ENCODE results near the gene ZNF638.

ZNF638 gene

DNA sequence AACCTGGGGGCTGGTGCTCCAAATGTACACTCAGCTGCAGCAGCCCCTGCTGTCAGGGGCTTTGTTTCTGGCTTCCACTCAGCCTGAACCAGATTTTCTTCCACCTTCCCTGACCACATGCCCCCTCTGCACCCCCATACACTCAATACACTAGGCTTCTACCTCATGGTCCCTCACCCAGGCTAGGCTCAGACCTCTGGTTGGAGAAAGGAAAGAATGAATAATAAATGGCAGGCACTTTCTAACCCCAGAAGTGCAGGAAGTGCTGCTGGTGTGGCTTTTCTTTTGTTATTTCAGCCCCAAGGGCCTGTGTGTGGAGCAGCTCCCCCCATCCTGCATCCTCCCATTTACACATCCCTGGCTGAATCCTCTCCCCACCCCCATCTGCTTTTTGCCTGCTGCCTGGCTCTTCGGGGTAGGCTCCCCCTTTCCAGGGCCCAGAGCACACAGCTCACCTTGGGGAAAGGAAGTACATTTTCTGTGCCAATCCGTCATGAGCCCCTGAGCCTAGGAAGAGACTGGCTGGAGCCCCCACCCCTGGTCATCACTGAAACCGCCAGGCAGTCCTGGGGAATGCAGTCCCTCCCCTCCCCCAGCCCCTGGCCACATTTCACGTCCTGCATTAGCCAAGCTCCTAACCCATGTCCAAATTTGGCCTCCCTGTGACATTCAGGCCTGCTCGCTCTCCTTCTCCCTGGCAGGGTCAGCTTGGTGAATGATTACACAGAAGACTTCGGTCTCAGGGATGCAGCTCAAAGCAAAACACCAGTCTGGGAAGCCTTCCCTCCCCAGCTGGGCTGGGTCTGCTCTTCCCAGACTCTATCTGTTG lies 124.4 kb downstream of the ZNF638 start:
- no peak for DNase-seq (ENCODE audit: low spot score)

DNA sequence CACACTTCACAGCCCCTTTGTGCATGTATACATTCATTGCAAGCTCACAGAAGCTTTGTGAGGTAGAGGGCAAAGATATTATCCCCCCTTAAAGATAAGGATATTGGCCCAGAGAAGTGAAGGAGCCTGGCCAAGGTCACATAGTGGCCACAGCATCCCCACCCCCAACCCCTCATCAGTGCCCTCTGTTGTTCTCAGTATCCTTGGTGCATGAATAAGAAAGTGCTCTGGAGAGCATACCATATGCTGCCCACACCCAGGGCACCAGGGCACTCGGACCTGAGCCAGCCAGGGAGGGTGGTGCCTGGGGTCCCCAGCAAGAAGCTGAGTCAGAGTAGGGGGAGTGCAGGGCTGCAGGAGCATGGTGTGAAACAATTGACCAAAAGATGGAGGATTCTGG lies 125.0 kb downstream of the ZNF638 start:
- DNase-seq (ENCODE audit: low spot score) = no peak

DNA sequence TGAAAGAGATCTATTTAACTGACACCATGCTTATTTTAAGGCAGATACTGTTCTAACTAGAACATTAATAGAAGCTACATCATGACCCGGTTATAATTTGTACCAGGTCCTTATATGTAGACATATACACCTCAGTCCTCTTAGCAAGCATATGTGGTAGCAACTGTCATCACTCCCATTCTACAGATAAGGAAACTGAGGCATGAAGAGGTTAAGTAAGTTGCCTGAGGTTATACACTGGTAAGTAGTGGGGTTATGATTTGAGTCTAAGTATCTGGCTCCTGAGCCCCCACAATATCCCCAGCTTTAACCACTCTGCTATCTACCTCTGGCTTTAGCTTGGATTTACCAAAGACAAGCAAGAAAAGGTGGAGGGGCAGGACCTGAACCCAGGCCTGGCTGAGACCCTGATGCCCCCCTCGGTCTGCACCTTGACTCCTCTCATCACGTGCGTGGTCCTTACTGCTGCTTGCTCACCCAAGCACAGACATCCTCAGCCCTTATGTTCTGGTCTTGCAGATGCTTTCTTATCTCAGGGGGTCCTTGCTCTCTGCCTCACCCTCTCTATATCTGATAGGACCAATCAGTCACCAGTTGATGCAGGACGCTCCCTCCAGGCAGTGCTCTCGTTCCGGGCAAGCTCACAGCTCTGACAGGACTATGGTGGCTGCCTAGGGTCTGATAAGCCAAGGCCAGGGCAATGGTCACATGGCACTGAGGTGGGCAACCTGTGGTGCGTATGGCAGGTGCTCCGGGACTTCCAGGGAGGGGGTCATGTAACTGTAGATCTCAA lies 125.7 kb downstream of the ZNF638 start:
- DNase-seq (ENCODE audit: low spot score) = no peak

DNA sequence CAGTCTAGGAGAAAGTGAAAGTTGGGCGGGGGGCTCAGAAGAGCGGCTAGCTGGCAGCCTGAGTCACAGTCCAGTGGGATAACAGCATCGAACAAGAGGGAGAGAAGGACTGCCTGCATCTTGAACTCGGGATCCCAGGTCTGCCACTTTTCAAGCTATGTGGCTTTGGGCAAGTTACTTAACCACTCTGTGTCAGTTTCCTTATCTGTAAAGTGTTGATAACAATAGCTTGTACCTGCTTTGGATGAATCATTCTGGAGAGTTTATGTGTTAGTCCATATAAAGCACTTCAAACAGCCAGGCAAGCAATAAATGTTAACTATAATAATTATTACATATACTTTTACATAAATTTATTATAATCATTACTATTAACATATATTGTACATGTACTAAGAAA lies 126.3 kb downstream of the ZNF638 start:
- no peak for DNase-seq (ENCODE audit: low spot score)

DNA sequence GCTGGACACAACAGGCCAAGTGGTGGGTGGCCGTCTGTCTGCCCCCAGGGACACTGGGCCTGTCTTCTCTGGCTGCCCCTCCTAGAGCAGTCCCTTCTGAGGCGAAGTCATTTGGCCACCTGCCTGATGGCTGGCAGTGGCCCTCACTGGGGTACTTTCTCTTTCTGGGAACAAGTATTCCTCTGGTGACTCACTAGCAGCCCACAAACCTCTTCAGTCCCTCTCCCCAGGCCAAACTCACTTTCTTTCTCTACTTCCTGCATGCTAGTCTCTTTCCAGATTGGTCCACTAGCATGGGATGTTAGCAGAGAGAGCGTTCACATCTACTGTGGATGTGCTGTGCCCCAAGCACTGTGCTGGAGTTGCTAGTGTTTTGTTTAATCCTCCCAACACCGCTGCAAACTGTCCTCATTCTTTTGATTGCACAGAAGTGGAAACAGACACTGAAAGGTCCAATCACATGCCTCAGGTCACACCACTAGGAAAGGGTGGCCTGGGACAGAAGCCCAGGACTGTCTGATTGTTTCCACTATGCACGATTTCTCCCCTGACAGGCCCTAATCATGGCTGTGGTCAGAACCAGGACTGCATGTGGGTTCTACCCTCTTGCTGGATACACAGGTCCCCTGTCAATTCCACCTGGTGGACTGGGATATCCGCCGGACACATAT lies 127.0 kb downstream of the ZNF638 start:
- no peak for DNase-seq (ENCODE audit: low spot score)

DNA sequence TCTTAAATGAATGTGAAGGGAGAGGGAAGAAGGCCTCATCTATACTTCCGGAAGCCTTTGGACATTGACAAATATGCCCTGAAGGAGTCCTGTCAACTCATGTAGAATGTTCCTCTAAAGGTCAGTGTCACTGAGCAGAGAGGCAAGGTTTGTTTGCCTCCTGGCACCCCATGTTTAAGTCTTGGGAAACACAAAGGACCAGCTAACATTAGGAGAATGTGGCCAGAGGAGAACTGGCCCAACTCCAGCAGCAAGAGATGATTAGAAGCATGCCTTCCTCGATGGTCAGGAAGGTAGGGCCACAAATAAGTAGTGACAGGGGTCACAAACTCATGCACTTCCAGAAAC lies 127.5 kb downstream of the ZNF638 start:
- no peak for DNase-seq (ENCODE audit: low spot score)

DNA sequence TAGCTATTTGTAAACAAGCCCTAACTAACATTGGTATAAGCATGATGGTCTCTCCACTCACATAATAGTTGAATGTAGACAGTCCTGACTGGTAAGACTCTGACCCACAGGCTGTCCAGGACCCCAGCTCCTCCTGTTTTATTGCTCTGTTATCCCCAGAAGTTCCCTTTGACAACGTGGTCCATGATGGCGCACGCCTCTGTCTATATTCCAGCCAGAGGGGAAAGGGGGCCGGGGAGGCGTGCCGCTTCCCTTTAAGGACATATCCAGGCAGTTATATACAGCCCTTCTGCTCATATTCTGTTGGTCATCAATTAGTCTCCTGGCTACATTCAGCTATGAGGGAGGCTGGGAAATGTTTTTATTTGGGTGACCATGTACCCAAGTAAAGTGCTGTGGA lies 128.5 kb downstream of the ZNF638 start:
- no peak for DNase-seq (ENCODE audit: low spot score)

DNA sequence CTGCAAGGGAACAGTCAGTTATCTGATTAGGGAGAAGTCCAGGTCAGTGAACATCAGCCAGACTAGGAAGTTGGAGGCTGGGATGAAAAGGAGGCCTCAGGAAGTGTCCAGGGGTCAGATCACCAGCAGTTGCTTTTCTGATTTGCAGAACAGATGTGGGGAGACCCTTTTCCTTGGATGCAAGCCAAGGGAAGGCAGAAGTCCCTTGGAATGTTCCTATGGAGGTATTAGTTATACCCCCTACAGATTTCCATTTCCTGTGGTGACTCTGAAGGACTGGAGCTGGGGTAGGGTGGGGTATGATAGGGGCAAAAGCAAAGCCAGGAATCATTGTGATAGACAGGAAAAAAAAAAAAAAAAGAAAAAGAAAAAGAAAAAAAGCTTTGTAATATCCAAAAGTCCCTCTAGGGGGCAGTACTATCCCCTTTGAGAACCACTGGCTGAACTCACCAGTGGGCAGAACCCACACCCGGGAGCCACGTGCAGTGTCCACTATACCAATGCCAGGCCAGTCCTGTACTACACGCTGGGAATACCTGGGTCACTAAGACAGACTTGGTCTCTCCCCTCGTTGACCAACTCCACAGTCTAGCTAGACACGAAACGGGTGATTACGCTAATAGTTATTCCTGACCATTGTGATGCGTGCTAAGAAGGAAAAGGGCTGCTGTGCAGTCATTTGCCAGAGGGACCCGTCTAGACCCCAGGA lies 129.2 kb downstream of the ZNF638 start:
- peak; percentile 73 for DNase-seq (ENCODE audit: low spot score)

DNA sequence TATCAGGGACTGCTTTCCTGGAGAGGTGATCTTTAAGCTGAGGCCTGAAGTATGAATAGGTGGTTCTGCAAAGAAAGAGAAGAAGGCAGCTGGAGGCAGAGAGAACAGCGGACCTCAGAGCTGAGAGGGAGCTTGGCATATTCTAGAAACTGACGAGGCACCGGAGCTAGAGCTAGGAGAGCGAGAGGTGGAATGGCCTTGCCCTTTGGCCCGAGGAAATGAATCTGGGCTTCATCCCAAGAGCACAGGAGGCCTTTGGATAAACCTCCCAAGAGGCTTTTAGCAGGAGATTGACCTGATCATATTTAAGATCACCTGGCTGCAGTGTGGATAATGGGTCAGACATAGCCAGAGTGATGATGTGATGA lies 129.7 kb downstream of the ZNF638 start:
- DNase-seq (ENCODE audit: low spot score) = no peak

DNA sequence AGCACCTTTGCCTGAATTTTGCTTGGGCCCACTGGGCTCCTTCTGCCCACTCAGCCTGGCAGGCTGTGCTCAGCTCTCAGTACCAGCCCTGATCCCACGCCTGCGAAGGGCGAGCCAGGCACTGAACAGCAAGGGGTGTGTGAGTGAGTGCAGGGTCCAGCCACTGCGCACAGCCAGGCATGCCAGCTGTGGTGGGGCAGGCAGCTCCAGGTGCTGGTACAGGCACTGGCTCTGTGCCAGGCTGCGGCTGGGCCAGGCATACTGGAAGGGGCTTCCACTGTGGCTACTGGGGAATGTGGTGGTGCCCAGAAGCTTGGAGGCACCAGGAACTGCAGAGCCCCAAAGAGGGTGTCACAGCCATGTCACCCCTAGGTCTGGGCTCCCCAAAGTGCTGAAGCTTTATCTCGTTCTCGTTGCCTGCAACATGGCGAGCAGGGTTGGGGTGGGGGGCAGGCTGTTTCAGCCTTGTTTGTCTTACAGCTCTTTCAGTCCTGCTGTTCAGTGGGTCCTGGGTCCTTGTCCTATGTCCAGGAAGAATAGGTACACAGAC lies 130.5 kb downstream of the ZNF638 start:
- no peak for DNase-seq (ENCODE audit: low spot score)

DNA sequence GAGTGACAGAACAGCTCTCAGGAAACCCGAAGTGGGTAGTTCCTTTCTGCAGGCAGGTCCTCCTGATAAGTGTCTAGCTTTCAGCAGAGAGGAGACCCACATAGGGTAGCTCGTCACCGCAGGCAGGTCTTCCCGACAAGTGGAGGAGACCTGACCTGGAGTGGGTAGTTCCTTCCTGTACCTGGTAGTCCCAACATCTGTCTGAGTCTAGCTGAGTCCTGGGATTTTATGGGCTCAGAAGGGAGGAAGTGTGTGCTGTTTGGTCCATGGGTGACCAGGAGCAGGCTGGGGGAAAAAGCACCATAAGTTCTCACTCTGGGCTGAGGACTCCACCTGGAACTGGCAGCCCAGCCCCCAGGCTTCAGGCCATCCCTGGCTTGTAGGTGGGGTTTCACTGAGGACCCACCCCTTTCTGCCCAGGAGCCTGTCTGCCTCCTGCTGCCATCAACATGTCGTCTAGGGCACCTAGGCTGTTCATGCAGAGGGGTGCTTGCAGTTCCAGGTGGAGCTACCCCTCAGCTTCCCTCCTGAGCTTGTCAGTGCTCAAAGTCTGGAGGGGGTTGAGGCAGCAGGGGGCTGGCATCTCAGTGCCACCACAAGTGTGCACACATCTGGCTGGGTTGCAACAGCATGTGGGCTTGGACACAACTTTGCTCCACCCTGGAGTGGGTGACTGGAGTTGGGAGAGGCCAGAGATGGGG lies 131.2 kb downstream of the ZNF638 start:
- no peak for DNase-seq (ENCODE audit: low spot score)

DNA sequence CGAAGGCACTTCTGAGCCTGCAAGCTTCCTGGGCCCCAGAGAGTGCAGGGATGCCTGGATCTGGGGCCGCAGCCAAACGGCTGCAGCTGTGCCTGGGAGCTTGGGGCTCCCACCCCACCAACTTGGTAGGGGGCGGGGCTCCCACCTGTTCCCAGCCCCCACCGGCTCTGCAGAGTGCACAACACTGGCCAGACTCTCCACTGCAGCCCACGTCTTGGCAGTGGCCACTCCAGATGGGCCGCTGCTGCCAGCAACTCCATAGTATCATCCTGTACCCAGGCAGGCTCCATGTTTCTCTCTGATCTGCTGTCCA lies 131.7 kb downstream of the ZNF638 start:
- DNase-seq (ENCODE audit: low spot score) = no peak

DNA sequence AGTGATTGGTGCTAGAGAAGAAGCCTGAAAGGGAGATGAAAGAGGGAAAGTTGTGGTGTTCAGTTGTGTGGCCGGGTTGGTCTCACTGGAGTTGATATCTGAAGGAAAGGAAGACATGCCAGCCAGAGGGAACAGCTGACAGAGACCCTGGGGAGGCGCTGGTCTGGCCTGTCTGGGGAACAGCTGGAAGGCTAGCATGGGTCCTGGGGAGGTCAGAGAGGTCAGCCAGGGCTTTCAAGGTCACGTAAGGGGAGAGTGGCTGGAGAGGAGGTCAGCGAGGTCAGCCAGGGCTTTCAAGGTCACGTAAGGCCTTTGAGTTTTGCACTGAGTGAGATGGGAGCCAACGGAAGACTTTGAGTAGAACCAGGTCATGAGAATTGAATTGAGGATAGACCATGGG lies 132.8 kb downstream of the ZNF638 start:
- DNase-seq (ENCODE audit: low spot score) = no peak

DNA sequence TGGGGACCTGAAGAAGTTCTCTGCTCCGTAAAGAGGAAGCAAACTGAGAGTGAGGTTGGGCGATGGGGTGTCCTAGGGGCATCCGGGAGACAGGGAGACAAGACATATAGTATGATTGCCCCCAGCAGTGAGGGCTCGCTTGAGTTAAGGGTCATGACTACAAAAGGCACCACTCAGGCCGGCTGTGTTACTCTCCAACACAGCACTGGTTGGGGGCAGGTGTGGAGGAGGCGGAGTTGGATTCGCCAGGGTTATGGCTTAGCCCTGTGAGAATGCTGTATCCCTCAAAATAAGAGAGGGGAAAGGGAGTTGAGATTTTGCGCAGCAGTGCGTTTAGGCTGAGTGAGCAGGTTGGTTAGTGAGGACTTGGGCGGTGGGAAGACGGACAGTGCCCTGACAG lies 133.8 kb downstream of the ZNF638 start:
- DNase-seq (ENCODE audit: low spot score) = no peak

DNA sequence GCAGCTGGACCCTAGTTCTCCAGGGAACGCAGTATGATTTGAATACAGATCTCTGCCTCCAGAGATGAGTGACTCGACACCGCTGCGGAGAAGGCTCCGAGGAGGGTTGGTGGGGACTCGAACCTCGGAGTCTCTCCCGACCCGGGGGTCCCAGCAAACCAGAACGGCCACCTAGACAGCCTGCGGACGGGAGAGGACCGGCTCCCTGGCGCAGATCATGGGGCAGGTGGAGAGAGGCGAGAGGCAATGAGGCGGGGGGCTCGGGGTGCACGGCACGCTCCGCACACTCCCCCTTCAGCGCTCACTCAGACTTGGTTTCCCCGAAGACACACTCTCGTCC lies 134.3 kb downstream of the ZNF638 start:
- DNase-seq (ENCODE audit: low spot score) = no peak

DNA sequence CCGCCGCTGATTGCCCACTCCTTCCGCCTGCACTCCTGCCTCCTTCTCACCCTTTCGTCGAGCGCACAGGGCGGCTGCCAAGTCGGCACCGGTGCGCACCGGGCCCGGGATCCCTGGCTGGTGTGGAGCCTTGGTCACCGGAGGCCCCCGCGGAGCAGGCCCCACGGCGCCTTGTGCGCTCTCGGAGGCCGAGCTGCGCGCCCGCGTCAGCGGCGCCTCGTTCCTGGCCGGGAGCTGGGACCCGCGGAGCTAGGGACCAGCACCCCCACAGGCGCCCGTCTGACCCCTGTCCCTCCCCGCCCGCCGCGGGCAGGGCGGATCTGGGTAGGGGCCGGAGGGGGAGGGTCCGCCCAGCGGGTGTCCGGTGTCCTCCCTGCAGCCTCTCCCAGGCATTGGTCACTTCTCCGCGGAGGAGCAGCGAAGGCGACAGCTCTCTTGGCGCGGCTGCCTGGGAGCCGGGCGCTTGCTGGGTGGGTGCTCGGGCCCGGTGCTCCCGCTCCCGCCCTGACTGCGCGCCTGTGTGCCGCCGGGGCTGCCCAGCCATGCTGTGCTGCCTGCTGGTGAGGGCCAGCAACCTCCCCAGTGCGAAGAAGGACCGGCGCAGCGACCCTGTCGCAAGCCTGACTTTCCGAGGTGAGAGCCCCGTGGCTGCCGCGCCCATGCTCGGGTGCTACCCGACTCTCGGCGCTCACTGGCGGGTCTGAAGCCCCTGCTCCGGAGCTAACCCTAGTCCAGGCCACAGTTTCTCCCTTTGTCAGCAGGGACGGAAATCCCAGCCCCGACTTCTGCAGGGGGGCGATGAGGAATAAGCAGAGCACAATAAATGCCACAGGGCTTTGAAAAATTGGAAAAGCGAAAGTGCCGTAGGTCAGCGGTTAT lies 135.0 kb downstream of the ZNF638 start:
- peak; percentile 80 for DNase-seq (ENCODE audit: low spot score)

DNA sequence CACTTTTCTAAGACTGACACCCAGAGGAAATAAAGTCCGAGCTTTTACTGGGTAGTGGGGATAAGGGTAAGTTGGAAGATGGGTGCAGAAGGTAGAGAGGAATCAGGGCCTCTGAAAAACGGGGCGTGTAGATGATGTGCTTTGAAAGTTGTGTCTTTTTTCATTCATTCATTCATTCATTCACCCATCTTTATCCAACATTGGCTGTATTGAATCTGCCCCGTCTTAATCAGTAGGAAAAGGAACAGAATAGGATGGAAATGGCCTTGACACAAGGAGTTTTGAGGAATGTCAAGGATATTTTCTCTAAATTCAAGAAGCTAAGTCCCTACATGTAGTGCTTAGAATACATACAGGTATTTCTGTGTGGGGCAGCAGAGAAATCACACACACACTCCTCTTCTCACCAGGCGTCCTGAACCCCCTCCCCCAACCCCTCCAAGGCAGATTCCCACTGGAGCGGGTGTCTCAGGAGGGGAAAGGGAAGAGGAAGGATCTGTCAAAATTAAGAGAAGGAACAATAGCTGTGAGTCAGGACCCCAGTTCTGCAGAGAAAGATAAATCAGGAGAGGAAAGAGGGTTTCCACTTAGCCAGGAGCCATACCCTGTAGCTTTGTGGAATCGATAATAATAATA lies 135.7 kb downstream of the ZNF638 start:
- no peak for DNase-seq (ENCODE audit: low spot score)

DNA sequence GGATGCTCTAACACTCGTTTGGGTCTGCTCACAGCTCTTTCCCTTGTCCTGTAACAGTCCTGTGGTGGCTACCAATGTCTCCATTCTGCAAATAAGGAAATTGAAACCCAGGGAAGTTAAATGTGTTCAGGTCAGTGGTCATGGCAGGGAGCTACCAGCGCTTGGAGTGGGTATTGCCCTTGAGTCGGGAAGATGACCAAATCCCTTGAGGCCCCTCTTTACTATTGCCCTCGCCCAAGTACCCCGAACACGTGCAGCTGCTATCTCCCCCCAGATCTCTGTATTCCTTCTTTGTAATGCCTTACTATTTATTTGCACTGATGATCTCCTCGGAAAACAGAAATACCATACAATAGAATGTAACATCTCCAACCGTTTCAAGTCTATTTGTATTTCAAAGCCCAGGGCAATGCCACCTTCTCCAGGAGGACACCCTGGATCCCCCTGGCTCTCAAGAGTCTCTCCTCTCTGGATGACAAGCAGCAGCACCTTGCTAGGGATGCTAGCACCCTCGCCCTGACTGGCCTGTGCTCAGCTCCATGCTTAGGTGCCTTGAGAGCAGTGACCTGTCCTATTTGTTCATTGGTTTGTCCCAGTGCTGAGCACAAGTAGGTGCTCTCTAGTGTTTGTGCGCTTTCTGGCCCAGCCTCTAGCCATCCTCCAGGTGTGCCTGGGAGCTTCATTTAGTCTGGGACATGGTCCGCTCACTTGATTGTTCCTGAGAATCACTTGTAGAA lies 136.9 kb downstream of the ZNF638 start:
- DNase-seq (ENCODE audit: low spot score) = no peak

All from HuH-7 (cell line).